Activated CD4-positive, alpha-beta T cell treated with anti-CD3 and anti-CD28 coated beads, Interleukin-2, Interleukin-4, amounts not matched to agents 100 ng/mL and 50 ng/mL, durations not matched to agents 16 hours and 8 hours (primary cell): ENCODE results near the gene SYNE1.
"Not testable (repeated sequence)": the region's sequence is repeated elsewhere in the genome, so short reads cannot be mapped to it uniquely, and the experiment has no call there.

Experiments used
- DNase-seq: peaks from one replicate; pipeline ENCODE4 v3.0.0-alpha.2; 2020; ENCODE audit warnings: low spot score

The SYNE1 gene

GRCh38 chr6:152482289-152482688, 154.9 kb downstream of the SYNE1 start:
- no peak for DNase-seq

DNA sequence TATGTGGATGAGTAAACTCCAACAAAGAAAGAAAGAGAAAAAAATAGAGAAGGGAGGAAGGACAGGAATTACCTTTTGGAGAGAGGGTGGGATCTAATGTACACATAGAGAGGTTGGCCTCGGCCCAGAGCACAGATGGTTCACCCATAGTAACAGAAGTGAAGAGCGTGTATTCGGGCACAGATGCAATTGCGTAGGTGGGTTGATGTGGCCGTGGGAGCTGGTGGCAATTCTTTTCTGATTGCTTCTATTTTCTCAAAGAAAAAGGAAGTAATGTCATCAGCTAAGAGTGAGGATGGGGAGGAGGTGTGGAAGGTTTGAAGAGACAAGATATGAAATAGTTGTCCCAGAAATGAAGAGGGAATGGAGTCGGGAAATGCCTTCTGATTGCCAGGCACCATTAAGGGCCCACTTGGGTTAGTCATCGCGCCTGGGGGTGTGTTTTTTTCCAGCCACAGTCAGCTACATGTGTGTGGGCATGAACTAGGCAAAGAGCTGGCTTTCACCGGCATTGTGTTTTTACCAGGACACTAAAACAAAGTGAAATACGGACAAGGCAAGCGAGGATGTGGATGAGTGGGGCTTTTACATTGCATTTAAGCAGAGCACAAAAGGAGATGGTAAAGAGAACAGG, 158.7 kb downstream of the SYNE1 start:
- no peak for DNase-seq

DNA sequence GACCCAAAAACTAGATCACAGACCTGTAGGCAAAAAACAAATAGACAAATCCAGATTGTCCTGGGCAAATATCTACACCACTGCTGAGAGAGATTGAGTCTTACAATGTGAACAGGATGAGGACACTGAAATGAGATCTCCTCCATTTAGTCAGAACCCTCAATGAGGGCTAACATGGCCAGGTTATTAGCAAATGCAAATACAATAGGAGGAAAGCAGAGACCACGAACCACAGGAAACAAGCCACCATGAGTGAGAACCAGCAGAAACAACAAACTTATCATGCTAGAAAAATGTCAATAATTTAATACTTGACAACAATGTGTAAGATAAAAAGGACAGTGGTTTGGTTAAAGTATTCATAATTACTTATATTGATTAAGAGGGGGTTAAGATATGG, 162.8 kb downstream of the SYNE1 start:
- no peak for DNase-seq

DNA sequence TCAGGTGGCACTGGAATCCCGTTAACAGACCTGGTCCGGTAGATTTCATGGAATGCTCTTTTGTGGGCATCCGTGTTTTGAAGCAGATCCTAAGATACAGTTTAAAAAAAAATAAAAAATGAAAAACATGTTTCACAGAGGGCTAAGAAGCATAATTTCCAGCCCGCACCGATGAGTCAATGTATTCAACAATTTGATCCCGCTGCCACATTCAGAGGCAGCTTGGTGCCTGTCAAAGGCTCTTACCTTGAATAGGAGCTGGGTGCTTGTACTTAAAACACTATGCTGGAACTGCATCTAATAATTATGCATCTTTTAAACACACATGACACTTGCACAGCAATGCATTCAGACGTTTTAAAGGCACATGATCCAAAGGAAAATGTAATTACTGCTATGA, 164.8 kb downstream of the SYNE1 start:
- DNase-seq: no peak

GRCh38 chr6:152471456-152472265, 165.5 kb downstream of the SYNE1 start:
- DNase-seq: no peak

GRCh38 chr6:152463164-152463563, 174.0 kb downstream of the SYNE1 start:
- DNase-seq: no peak

DNA sequence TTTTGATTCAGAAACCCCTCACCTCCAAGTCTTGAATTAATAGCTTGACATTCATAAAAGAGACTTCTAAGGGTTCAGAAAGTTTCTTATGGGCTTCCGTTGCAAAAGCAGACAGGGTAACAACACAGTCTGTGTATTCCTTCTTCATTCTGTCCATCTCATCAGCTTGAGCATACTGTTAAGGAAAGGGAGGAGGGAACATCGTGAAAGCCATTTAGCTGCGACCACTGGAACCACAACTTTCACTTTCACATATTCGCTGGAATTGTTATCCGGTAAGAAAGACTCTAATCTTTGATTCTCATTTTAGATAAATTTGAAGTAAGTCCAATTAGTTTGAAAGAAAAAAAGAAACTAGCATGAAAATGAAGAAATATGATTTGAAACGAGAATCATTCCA, 174.4 kb downstream of the SYNE1 start:
- DNase-seq: no peak

- no peak for DNase-seq
These were observed 175.6 kb downstream of the SYNE1 start for GRCh38 chr6:152461556-152461955.

DNA sequence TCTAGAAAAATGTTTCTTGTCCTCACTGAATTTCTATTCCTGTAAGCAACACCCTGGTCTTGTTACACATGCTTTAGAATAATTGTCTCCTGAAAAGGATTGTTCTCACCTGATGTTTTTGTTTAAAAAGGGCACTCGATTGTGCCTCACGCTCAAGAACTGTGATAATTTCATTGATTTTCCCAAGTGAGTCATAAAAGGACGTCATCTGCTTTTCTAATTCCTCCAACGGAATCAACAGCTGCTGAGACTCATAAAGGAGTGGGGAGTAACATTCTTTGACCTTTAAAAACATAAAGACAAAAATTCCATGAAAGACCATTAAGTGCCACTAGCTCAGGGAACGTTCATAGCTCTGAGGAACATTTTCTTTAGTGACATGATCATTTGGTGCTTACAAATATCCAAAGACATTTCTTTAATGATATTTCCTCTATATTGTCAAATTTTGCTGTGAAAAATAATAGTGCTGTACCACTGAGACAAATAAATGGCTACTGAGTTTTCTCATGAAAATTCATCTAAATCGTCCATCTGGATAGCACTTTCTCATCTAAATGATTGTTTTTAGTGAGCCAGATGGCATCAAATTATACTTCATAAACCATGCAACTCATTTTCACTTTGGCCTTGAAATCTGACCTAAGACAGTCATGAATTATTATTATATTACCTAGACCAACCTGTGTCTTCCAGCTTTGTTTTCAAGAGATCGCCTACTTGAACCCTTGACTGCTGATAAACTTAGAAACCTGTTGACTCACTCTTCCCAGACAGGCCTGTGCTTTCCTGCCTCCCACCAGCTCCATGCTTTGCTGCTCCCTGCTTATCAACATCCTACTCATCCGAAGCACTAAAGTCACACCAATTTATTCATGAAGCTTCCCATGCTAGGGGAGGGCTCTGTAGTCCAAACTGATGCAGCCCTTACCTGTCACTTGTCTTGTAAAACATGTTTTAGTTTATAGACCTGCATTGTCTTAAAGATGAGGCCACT, 178.2 kb downstream of the SYNE1 start:
- DNase-seq: no peak

- no peak for DNase-seq
These were observed 179.1 kb downstream of the SYNE1 start for GRCh38 chr6:152457949-152458624.

DNA sequence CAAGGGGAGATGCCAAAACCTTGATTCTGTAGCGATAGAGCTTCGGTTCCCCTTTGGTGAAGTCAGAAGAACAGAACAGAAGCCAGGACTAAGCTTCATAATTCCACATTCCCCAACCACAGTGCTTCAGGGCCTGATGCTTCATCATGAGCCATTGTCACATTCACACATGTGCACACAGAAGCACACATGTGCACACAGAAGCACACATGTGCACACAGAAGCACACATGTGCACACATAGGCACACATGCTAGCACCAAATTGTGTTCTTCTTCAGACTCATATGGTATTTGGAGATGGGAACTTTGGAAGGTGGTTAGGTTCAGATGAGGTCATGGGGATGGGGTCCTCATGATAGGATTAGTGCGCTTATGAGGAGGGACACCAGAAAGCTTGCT, 183.2 kb downstream of the SYNE1 start:
- DNase-seq: no peak

DNA sequence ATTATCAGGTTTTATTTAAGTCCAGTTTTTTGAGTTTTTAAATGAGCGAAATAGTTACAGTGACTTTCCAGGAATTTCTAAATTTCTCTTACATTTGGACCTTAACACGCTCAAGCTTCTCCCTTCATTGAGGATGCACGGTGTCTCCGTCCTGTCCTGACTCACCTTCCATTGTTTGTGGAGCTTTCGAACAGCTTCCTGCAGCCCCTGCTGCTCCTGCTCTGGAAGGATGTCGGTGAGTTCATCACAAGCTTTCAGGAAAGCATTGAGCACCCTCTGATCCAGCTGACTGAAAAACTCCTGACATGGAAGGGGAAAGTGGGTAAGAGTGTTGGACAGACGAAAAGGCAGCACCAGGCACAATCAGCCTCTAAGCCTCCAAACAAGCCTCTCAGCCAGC, 183.7 kb downstream of the SYNE1 start:
- no peak for DNase-seq

DNA sequence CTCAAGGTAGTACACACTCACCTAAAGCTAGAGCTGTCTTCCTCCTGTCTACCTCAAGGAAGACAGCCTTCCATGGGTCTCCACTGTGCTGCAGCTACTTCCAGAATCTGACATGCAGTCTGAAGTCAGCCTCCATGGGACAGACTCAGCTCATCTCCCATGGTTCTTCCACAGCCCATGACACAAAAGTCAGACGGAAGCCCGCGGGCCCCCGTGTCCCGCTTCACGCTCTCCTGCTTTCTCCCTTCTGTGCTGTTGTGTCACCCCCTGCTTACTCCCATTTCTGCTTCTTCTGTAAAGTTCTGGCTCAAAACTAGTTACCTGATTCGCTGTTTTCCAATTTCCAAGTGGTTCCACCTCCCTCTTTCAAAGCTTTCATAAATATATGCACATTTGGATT, 184.5 kb downstream of the SYNE1 start:
- DNase-seq: no peak

DNA sequence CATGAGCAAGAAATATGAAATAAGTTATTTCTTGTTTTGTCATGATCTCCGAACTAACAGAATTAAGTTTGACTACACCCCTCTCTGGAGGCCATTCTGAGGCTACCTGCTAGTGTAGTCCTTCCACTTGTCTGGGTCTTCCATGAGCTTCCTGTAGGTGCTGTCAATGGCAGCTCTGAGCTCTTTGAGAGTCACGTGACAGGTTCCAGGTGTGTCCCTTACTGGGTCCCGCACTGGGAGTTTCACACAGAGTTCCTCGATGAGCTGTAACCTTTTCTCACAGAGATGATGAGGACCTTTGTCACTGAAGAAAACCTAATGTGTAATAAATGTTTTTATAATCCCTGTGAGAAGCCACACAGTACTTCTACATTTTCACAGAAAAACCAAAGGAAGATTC, 186.6 kb downstream of the SYNE1 start:
- no peak for DNase-seq

DNA sequence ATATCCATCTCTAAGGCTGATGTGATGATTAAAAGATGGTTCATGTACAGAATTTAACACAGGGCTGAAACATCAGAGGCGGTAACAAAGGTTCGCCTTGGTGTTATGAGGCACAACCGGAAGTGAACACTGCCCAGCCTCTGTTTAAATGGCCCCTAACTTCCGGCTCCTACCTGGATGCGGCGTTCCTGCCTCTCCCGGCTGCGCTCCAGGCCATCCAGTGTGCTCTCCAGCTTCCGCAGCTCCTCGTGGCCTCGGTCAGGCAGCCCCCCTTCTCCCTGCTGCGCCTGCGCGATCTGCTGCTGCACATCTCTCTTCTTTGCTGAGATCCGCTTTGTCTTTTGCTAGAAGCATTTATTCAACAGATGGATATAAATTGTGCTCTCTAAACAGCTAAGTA, 195.3 kb downstream of the SYNE1 start:
- DNase-seq: no peak

- no peak for DNase-seq
These were observed 201.3 kb downstream of the SYNE1 start for GRCh38 chr6:152435816-152436215.

GRCh38 chr6:152432758-152433157, 204.4 kb downstream of the SYNE1 start:
- DNase-seq: no peak

DNA sequence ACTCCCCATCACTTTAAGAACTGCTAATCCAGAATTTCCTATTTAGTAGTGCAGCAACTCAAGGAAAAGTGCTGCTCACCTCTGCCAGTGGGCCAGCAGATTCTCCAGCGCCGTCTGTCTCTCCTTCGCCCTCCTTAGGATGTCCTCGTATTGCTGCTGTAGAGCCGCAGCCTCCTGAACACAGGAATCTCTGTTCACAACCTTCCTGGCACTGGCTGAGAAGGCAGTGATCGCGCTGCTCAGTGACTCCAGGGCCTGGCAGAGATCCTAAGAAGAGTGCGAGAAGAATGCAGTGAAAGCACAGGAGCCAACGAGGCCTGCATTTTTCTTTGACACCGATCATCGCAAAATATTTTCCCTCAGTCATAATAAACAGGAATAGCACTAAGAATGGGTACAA, 209.0 kb downstream of the SYNE1 start:
- DNase-seq: no peak

DNA sequence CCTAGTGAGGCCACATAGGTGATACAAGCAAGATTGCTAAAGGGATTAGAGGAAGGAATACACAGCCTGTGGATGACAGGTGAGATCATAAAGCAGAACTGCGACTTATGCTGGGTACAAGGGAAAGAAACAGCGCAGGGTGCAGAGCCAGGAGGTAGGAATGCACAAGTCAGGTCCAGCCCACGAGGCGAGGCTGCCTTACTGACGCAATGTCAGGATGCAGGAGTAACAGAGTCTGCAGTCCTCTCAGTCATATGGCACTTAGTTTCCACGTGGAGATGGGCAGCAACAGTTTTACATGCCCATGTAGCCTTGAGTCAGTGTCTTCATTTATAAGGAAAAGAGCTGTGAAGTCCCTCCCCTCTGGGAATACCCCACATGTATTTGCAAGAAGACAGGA, 210.9 kb downstream of the SYNE1 start:
- DNase-seq: no peak

GRCh38 chr6:152423216-152424103, 213.7 kb downstream of the SYNE1 start:
- DNase-seq: no peak

DNA sequence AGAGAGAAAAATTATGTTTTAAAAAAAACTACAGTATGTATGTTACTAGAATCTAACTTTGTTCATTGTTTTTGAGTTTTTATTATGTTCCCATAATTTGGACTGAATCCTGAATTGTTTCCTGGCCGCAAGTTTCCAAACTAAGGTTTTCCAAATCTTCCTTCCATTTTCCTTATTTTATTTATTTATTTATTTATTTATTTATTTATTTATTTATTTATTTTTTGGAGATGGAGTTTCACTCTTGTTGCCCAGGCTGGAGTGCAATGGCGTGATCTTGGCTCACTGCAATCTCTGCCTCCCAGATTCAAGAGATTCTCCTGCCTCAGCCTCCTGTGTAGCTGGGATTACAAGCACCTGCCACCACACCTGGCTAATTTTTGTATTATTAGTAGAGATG, 215.7 kb downstream of the SYNE1 start:
- DNase-seq: not testable (repeated sequence)
